GM23338 (cell line): Measurements from ENCODE around the gene FOXC2. TPM values are rescaled to one million over a fixed set of nuclear protein-coding genes. Genes with fewer than 3 reads are reported as not detected.
A peak's percentile ranks its signal among the peaks of the same experiment; 100 is the strongest.

Source experiments
- ATAC-seq: fragments of 200-7000 bp; cut with Tn5 transposase; 3 replicates; pipeline ENCODE4 v1.9.1; 2020
- DNase-seq: peaks from one replicate; pipeline ENCODE4 v3.0.0-alpha.2; 2015; ENCODE audit warnings: low spot score
- H2AFZ ChIP-seq: fragments of 200-600 bp; sonication (generic); 2 replicates; pipeline ENCODE4 v1.8.0; 2016; ENCODE audit warnings: antibody characterized with exemption, mild to moderate bottlenecking, moderate library complexity
- H3F3A ChIP-seq: fragments of 200-600 bp; sonication (generic); replicated peaks from 2 replicates; pipeline ENCODE4 v1.8.0; 2017; ENCODE audit warnings: antibody characterized with exemption, mixed run types, low read depth
- H3K27ac ChIP-seq: fragments of 200-600 bp; sonication (generic); 2 replicates; pipeline ENCODE4 v1.6.1; 2016; ENCODE audit warnings: low read depth
- H3K27me3 ChIP-seq: fragments of 200-600 bp; sonication (generic); 2 replicates; pipeline ENCODE4 v1.8.0; 2016; ENCODE audit warnings: mild to moderate bottlenecking, mixed run types, moderate library complexity; ENCODE audit not compliant: insufficient read depth
- H3K36me3 ChIP-seq: fragments of 200-600 bp; sonication (generic); 2 replicates; pipeline ENCODE4 v1.8.0; 2016; ENCODE audit warnings: mild to moderate bottlenecking; ENCODE audit not compliant: insufficient read depth
- H3K4me1 ChIP-seq: fragments of 200-600 bp; sonication (generic); 2 replicates; pipeline ENCODE4 v1.8.0; 2016; ENCODE audit warnings: mild to moderate bottlenecking, moderate library complexity; ENCODE audit not compliant: insufficient read depth
- H3K4me2 ChIP-seq: fragments of 200-600 bp; sonication (generic); 2 replicates; pipeline ENCODE4 v1.7.1; 2017; ENCODE audit warnings: mixed run types
- H3K4me3 ChIP-seq: fragments of 200-600 bp; sonication (generic); 2 replicates; pipeline ENCODE4 v1.6.1; 2016; ENCODE audit warnings: mixed run types
- H3K79me2 ChIP-seq: fragments of 200-600 bp; sonication (generic); replicated peaks from 2 replicates; pipeline ENCODE4 v1.8.0; 2017; ENCODE audit warnings: mild to moderate bottlenecking; ENCODE audit not compliant: insufficient read depth
- H3K9me2 ChIP-seq: fragments of 200-600 bp; sonication (generic); 2 replicates; pipeline ENCODE4 v1.8.0; 2017; ENCODE audit not compliant: insufficient read depth
- H4K20me1 ChIP-seq: fragments of 200-600 bp; sonication (generic); replicated peaks from 2 replicates; pipeline ENCODE4 v1.8.0; 2017; ENCODE audit warnings: mild to moderate bottlenecking; ENCODE audit not compliant: insufficient read depth
- H3K27ac Mint-ChIP-seq: 2 replicates; pipeline ENCODE4 v1.8.0; 2020; ENCODE audit warnings: inconsistent platforms, mild to moderate bottlenecking, moderate library complexity, mixed read lengths
- H3K27me3 Mint-ChIP-seq: 3 replicates; pipeline ENCODE4 v1.8.0; 2022; ENCODE audit warnings: low read depth, mild to moderate bottlenecking, moderate library complexity, mixed read lengths, inconsistent platforms; ENCODE audit not compliant: insufficient read depth, poor library complexity
- H3K36me3 Mint-ChIP-seq: 3 replicates; pipeline ENCODE4 v1.8.0; 2021; ENCODE audit warnings: low read depth, mild to moderate bottlenecking, inconsistent platforms, moderate library complexity, mixed read lengths
- H3K4me1 Mint-ChIP-seq: 3 replicates; pipeline ENCODE4 v1.8.0; 2020; ENCODE audit warnings: mild to moderate bottlenecking, inconsistent platforms, mixed read lengths
- H3K4me3 Mint-ChIP-seq: 3 replicates; pipeline ENCODE4 v1.8.0; 2021; ENCODE audit warnings: moderate library complexity, mild to moderate bottlenecking, inconsistent platforms, mixed read lengths
- H3K9me3 Mint-ChIP-seq: 3 replicates; pipeline ENCODE4 v1.8.0; 2020; ENCODE audit warnings: moderate library complexity, mild to moderate bottlenecking, inconsistent platforms, mixed read lengths
- CREB1 ChIP-seq: fragments of 250-450 bp; sonication (Bioruptor Pico); IDR thresholded peaks from 2 replicates; pipeline ENCODE4 v1.5.0; 2020; ENCODE audit warnings: low read depth, mild to moderate bottlenecking, moderate library complexity
- CTCF ChIP-seq, 2 experiments: fragments of 200-600 bp in 1 of 2; sonication (generic) in 1 of 2; conservative IDR thresholded peaks; 2 replicates each; pipeline versions ENCODE4 v1.5.1 to v1.6.1; 2016 to 2017; ENCODE audit warnings: antibody characterized with exemption in 2 of 2, low read depth in 2 of 2, mild to moderate bottlenecking in 2 of 2, moderate library complexity in 1 of 2
- ETS1 ChIP-seq: IDR thresholded peaks from 2 replicates; pipeline ENCODE4 v1.6.1; 2016; ENCODE audit warnings: antibody characterized with exemption
- EZH2 ChIP-seq: fragments of 200-600 bp; sonication (generic); IDR thresholded peaks from one replicate; pipeline ENCODE4 v1.8.0; 2017; ENCODE audit warnings: antibody characterized with exemption, mild to moderate bottlenecking, low read depth; ENCODE audit not compliant: unreplicated experiment
- EZH2phosphoT487 ChIP-seq: fragments of 200-600 bp; sonication (generic); IDR thresholded peaks from one replicate; pipeline ENCODE4 v1.8.1; 2018; ENCODE audit warnings: antibody characterized with exemption; ENCODE audit not compliant: unreplicated experiment
- ZNF462 ChIP-seq: fragments of 250-450 bp; sonication (Bioruptor Pico); IDR thresholded peaks from 2 replicates; pipeline ENCODE4 v1.5.0; 2020; ENCODE audit warnings: mild to moderate bottlenecking, moderate library complexity
- polyA plus RNA-seq: library from polyadenylated mRNA; unstranded; fragments of >200 nt; fragmentation: Nextera tagmentation; extraction: Ambion mirVana; gene quantifications from 2 replicates; pipeline ENCODE4 v1.2.1, GENCODE V29; 2016
- total RNA-seq: library from RNA; depleted of rRNA; stranded (reverse); fragments of >200 nt; shearing (Covaris generic); gene quantifications from 2 replicates; pipeline ENCODE4 v1.2.3, GENCODE V29; 2014

FOXC2 gene
- total and polyA plus RNA-seq, 2 experiments from 2014 or later = 0.16 TPM; not detected in 1

- Histone ChIP-seq H3K4me2 (peak overlapping the region; percentile 93), H2AFZ (peak overlapping the region; percentile 40; the same call in 1 of the 2 replicates), H3K27ac (no peak overlapping the region), H3K36me3 (no peaks in the 10 kb centered on the region), H3K9me2 (no peaks in the 10 kb centered on the region), H3F3A (peaks cover 7% of the 10 kb centered on the region), H3K27me3 (peaks cover 99% of the 10 kb centered on the region), H3K79me2 (no peaks in the 10 kb centered on the region), H3K4me3 (peak overlapping the region; percentile 75), H4K20me1 (peaks cover 18% of the 10 kb centered on the region), H3K4me1 (peaks cover 69% of the 10 kb centered on the region)
- TF ChIP-seq EZH2 (peak; percentile 67), CREB1 (CRISPR knock-in tag) (no peak)
- H3K27me3 Mint-ChIP-seq = peaks cover 97% of the 10 kb centered on the region
- H3K27ac Mint-ChIP-seq = no peak overlapping the region
- peak overlapping the region; percentile 85 for H3K4me3 Mint-ChIP-seq
- H3K36me3 Mint-ChIP-seq = no peaks in the 10 kb centered on the region; the same call in 2 of the 3 replicates
- DNase-seq = no peak
- no peak for ATAC-seq
- H3K4me1 Mint-ChIP-seq = peaks cover 73% of the 10 kb centered on the region
- no peaks in the 10 kb centered on the region for H3K9me3 Mint-ChIP-seq
Measured at GRCh38 chr16:86575095-86575685, 8.6 kb downstream of the FOXC2 start.

- Histone ChIP-seq H3K4me3 (peak overlapping the region; percentile 75), H3F3A (peaks cover 7% of the 10 kb centered on the region), H3K36me3 (no peaks in the 10 kb centered on the region), H3K79me2 (no peaks in the 10 kb centered on the region), H4K20me1 (peaks cover 18% of the 10 kb centered on the region), H3K27me3 (peaks cover 99% of the 10 kb centered on the region), H3K27ac (no peak overlapping the region), H3K4me1 (peaks cover 61% of the 10 kb centered on the region), H3K9me2 (no peaks in the 10 kb centered on the region), H3K4me2 (peak overlapping the region; percentile 93), H2AFZ (peak overlapping the region; percentile 40)
- peak overlapping the region; percentile 85 for H3K4me3 Mint-ChIP-seq
- H3K27me3 Mint-ChIP-seq = peaks cover 97% of the 10 kb centered on the region
- H3K27ac Mint-ChIP-seq = no peak overlapping the region
- DNase-seq (peak; percentile 98), ATAC-seq (peak; percentile 63)
- no peak for TF ChIP-seq ZNF462 (CRISPR knock-in tag)
- TF ChIP-seq EZH2 = peak; percentile 68
- no peak for TF ChIP-seq EZH2phosphoT487
- TF ChIP-seq ETS1 = 0 out of 2 replicates have a peak, but pooled peaks have one; percentile 26
- peak; percentile 62 to 70 for TF ChIP-seq CTCF (conservative IDR thresholded peaks at IDR 0.05; ENCODE audit: low read depth in 2 of 2)
- H3K4me1 Mint-ChIP-seq = peaks cover 71% of the 10 kb centered on the region
- no peaks in the 10 kb centered on the region; the same call in 2 of the 3 replicates for H3K36me3 Mint-ChIP-seq
- H3K9me3 Mint-ChIP-seq = no peaks in the 10 kb centered on the region
Measured at GRCh38 chr16:86575754-86576557, 9.3 kb downstream of the FOXC2 start.
